ENCODE data around the gene MAG. TPM values are rescaled to one million over a fixed set of nuclear protein-coding genes. Genes with fewer than 3 reads are reported as not detected.

Gene MAG, protein sequence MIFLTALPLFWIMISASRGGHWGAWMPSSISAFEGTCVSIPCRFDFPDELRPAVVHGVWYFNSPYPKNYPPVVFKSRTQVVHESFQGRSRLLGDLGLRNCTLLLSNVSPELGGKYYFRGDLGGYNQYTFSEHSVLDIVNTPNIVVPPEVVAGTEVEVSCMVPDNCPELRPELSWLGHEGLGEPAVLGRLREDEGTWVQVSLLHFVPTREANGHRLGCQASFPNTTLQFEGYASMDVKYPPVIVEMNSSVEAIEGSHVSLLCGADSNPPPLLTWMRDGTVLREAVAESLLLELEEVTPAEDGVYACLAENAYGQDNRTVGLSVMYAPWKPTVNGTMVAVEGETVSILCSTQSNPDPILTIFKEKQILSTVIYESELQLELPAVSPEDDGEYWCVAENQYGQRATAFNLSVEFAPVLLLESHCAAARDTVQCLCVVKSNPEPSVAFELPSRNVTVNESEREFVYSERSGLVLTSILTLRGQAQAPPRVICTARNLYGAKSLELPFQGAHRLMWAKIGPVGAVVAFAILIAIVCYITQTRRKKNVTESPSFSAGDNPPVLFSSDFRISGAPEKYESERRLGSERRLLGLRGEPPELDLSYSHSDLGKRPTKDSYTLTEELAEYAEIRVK
- under 1 TPM in 1 of 3 donors, not detected in 2; 0.16 TPM for polyA plus RNA-seq

DNA sequence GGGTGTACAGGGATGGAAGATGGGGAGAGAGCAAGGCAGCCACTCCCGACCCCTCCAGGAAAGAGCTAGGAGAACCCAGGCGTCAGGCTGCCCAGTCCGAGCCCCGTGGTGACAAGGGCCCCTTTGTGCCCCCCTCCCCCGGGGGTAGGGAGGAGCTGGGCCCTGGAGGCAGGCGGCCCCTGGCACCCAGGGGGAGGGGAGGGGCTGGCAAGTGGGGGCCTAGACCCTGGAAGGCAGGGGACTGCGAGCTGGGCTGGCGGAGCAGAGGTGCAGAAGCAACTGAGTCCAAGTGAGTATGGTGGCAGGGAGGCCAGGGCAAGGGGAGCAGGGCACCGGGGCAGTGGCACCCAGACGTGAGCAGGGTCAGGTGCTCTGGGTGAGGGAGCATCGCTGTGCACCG, at the start of gene MAG:
Gene MAG, plus strand, starts transcription at position 246 of the 400 bp plus-strand sequence. CDS start 3,248 bp downstream, outside the sequence.
- 67 to 80% (median 75%) methylated on average over 10 to 12 of the region's 12 CpGs for WGBS, 3 donors
- no peak within 1 kb of the TSS for H3K27ac ChIP-seq (ENCODE audit: low read depth, low read length)

DNA sequence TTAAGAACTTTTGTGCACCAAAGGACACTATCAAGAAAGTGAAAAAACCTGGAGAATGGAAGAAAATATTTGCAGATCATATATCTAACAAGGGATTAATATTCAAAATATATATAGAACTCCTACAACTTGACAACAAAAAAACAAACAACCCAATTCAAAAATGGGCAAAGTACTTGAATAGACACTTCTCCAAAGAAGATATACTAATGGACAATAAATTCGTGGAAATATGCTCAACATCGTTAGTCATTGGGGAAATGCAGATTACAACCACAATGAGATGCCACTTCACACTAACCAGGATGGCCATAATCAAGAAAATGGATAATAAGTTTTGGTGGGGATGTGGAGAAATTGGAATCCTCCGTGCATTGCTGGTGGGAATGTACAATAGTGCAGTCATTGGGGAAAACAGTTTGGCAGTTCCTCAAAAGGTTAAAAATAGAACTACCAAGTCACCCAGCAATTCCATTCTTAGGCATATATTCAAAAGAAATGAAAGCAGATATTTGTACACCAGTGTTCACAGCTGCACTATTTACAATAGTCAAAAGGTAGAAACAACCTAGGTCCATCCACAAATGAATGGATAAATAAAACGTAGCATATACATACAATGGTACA, 45.4 kb upstream of the MAG start:
- 52 to 85% (median 65%) methylated on average over 4 of the region's 4 CpGs for WGBS, 3 donors
- H3K27ac ChIP-seq (ENCODE audit: low read depth, low read length) = no peak overlapping the region

DNA sequence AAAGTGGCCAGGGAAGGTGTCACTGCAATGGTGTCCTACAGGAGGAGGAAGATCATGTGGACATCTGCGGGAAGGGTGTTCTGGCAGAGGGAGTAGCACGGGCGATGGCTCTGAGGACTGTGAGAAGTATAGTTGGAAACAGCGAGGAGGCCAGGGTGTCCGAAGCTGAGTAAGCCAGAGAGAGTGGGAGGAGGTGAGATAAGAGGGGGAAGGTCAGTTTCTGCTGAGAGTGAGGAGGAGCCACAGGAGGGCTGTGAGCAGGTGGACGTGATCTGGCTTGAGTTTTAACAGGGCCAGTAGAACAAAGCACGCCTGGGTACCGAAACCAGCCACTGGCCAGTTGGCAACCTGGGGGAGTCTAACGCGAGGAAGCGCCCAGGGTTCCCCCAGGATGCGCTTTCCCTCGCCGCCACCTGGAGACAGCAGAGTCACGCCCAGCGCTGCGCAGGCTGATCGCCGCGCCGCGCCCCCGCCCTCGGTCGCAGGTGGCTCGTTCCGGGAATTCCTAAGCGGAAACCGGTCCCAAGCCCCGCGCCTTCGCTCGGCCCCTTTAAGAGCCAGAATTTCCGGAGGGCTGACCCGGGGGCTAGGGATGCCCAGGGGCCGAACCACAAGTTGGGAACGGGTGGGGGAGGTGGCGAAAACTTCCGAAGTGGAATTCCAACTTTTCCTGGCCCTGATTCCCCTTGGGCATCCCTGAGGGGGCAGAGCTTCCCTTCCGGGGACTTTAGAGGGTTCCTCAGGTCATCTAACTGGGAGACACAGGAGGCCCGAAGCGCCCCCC, 44.2 kb upstream of the MAG start:
- 0 to 4% (median 4%) methylated on average over 36 to 42 of the region's 42 CpGs for WGBS, 3 donors

DNA sequence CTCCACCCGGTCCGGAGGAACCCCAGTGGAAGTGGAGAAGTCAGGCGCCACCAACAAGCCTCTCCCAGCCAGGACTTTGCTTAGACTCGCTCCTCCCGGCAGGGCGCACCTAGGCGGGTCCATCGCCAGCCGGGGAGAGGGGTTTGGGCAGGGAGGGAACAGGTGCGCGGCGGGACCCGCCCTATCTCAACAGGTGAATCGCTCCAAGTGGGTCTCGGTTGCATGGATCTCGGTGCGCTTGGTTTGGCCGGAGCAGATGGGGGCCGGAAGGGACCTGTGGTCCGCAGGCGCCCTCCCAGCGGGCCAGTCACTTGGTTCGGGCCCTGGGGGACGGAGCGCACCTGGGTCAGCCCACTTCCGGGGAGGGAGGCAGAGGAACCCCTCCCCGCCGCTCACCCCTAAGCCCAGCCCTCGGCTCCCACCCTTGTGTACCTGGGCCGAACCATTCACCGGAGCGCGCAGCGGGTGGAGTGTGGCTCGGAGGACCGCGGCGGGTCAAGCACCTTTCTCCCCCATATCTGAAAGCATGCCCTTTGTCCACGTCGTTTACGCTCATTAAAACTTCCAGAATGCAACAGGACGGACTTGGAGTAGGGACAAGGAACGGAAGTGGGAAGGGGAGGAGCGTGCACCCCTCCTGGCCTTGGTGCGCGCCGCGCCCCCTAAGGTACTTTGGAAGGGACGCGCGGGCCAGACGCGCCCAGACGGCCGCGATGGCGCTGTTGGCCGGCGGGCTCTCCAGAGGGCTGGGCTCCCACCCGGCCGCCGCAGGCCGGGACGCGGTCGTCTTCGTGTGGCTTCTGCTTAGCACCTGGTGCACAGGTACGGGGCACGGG, 43.4 kb upstream of the MAG start, which contains the start of gene LSR:
Gene LSR, plus strand, starts transcription at position 693 of the 836 bp plus-strand sequence. Its CDS starts 21 bp downstream, at position 714.
- H3K27ac ChIP-seq (ENCODE audit: low read depth, low read length) = no peak within 1 kb of the TSS
- WGBS, 3 donors = 0% methylated on average over 68 to 69 of the region's 69 CpGs

More for the DNA sequence above, 44.2 kb upstream of the MAG start:
- no peak overlapping the region for H3K27ac ChIP-seq (ENCODE audit: low read depth, low read length)

DNA sequence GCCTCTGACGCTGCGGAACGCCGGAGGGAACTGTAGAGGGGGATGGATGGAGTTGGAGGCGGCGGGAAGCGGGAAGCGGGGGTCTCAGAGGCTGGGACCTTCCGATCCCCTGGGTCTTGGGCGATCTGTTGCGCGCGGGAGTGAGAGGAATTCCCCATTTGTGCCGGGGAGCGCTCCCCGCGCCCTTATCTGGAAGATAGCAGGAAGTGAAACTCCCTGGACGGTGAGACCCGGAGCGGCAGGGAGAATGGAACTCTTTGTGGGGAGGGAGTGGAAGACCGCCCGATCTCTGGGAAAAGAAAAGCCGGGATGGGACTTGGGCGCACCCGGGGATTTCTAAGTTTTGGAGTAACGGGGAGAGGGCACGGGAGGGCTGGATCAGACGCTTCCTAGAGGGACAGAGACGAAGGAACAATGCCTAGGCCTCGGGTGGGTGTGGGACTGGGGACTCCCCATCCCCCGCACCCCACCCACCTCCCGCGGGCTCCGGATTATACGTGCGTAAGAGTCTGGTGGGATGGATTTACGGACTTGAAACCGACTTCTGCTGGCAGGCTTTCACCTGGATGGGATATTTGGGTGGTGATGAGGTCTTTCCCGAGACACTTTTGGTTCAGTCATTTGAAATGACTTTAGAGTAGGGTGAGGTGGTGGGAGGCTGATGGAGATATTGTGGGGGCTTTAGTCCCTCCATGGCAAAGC, 42.7 kb upstream of the MAG start:
- no peak overlapping the region for H3K27ac ChIP-seq (ENCODE audit: low read depth, low read length)
- WGBS, 3 donors = 3 to 13% (median 10%) methylated on average over 39 of the region's 39 CpGs

DNA sequence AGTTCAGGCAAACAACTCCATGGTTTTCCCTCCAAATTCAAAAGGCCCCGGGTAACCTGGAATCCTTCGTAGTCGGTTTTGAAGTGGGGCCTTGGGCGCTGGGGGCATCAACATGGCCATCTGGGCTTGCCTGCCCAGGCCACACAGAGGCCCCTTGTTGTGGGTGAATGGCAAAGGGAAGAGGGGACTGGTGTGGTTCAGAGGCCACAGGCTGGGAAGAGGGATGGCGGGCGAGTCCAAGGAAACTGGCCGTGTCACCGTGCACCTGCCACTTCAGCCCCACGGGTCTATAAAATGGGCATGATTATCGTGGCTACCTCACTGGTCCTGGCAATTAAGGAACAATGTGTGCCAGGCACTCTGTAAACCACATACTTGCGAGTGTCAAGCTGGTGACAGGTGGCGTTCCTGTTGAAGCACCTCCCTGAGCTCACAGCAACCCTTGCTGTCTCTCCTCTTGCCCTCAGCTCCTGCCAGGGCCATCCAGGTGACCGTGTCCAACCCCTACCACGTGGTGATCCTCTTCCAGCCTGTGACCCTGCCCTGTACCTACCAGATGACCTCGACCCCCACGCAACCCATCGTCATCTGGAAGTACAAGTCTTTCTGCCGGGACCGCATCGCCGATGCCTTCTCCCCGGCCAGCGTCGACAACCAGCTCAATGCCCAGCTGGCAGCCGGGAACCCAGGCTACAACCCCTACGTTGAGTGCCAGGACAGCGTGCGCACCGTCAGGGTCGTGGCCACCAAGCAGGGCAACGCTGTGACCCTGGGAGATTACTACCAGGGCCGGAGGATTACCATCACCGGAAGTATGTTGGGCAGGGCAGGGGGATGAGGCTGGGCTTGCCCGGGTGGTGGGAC, 41.9 kb upstream of the MAG start:
- WGBS, 3 donors = 66 to 90% (median 86%) methylated on average over 34 of the region's 34 CpGs
- no peak overlapping the region for H3K27ac ChIP-seq (ENCODE audit: low read depth, low read length)

DNA sequence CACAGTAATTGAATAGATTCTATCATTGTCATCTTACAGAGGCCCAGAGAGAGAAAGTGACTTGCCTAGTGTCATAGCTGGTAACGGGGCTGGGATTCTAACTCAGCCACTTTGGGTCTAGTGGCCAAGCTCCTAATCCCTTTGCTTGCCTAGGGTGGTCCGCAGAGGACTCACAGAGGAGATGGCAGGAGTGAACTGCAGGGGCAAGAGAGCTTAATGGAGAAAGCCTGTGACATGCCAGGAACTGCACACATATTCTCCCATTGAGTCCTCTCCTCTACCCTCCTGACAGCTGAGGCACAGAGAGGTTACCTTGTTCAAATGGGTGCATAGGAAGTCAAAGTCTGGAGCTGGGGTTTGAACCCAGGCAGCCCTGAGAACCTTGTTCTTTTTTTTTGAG, 40.5 kb upstream of the MAG start:
- no peak overlapping the region for H3K27ac ChIP-seq (ENCODE audit: low read depth, low read length)
- WGBS, 3 donors = 83 to 98% (median 86%) methylated on average over 2 of the region's 2 CpGs

DNA sequence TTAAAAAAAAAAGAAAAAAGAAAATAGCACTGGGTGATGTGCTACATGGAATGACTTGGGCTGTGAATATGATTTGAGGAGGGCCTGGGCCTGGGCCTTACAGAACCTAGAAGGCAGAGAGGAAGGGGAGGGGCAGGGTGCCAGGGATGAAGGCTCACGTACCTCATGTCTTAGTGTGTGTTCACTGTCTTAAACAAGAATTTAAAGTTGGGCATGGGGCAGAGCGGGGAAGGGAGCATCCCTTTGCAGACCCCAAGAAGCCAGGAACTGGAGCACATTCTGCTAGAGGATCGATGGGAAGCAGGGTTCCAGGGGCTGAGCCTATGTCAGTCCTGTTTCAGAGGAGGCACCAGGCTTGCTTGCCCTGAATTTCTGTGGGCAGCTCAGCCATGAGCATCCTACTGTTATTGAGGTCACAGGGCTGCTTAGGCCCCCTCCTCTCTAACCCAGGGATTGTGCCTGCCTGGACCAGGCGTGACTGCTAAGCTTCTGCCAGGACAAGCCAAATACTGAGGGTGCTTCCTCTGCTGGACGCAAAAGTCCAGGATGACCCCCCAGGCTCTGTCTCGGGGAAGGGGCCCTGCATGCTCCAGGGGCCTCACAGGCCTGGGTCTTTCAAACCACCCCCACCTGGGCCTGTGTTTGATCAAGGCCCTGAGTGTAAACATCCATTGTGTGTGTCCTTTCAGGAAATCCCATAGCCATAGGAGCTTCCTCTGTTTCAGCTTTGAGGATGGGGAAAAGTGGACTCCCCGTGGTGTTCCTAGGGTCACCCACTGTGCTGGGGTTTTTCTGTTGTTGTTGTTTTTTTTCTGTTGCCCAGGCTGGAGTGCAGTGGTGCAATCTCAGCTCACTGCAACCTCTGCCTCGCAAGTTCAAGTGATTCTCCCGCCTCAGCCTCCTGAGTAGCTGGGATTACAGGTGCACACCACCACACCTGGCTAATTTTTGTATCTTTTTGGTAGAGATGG, 38.4 kb upstream of the MAG start:
- no peak overlapping the region for H3K27ac ChIP-seq (ENCODE audit: low read depth, low read length)

DNA sequence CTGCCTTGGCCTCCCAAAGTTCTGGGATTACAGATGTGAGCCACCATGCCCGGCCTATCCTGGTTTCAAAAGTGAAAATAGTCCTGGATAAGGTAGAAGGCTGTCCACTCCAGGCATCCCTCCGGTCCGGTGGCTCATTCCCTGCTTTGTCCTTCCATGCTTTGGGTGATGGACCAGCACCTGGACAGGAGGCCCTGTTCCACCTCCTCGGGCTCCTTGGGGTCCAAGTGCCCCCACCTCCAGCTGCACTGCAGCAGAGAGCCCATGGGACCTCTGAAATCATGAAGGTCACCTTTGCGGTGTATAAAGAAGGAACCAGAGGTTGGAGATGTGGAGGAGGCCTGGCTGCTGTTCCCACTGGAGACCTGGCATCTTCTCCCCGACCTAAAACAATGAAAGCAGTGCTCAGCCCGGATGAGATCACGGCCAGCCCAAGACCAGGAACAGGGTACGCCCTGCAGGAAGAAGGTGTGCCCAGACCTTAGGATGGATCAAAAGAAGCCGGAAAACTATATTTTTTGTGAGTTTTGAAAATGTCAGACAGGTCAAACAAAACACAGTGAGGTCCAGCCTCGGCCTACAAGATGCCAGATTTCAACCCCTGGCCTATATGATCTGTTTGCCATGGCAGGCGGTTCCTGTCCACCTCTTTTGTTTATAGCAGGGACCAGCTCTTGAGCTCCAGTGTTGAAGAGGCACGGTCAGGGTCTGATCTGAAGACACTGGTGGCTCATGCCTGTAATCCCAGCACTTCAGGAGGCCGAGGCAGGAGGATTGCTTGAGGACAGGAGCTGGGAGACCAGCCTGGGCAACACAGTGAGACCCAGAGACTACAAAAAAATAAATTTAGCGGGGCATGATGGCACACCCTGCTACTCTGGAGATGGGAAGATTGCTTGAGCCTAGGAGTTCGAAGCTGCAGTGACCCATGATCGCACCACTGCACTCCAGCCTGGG, 37.3 kb upstream of the MAG start:
- 81 to 90% (median 85%) methylated on average over 17 of the region's 17 CpGs for WGBS, 3 donors
- no peak overlapping the region for H3K27ac ChIP-seq (ENCODE audit: low read depth, low read length)

More for the DNA sequence above, 38.4 kb upstream of the MAG start:
- 76 to 77% (median 76%) methylated on average over 9 of the region's 9 CpGs for WGBS, 3 donors

DNA sequence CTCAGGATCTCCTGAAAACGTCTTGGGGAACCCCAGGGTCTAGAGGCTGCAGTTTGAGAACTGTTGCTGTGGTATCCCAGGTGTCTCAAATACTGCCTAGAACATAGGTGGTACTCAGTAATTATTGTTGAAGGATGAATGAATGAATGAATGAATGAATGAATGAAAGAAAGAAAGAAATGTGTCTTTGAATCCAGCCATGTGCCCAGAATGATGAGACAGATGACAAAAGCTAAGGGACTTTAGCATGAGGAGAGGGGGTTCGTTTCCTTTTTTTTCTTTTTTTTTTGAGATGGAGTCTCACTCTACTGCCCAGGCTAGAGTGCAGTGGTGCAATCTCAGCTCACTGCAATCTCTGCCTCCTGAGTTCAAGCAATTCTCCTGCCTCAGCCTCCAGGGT, 35.4 kb upstream of the MAG start:
- WGBS, 3 donors = 45 to 67% (median 63%) methylated on average over 2 of the region's 2 CpGs
- H3K27ac ChIP-seq (ENCODE audit: low read depth, low read length) = no peak overlapping the region

DNA sequence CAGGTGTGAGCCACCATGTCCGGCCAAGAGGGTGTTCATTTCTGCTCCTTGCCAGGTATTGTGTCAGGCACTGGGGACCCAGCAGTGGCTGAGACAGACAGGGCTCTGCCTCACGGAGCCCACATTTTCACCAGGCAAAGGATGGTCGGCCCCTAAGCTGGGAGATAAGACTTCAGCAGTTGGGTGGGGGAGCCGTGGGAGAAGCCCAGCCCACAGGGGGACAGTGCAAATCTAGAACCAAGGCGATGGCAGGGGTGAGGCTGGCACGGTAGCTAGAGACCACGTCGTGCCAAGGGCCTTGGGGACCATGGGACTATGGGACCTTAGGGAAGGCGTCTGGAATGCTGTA, 34.9 kb upstream of the MAG start:
- H3K27ac ChIP-seq (ENCODE audit: low read depth, low read length) = no peak overlapping the region
- WGBS, 3 donors = 78 to 83% (median 79%) methylated on average over 9 of the region's 9 CpGs

DNA sequence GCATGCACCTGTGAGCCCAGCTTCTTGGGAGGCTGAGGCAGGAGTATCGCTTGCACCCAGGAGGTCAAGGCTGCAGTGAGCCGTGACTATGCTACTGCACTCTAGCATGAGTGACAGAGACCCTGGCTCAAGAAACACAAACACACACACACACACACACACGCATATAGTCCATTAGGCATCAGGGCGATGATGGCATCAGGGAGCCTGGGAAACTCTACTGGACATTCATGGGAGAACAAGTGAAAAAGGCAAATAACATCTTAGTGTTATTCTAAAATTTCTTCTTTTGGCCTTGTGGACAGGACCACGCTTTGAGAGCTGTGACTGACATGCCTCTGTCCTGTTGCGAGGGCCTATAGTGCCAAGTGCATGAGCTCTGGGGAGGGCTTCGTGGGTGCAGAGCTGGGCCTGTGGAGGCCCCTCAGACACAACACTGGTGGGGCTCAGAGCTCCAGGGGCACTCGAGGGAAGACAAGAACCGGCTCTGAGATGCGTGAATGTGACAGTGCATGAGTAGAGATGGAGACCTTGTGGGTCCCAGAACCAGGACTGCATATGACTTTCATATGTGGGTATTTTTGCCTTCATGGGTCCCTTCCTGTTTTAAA, 31.2 kb upstream of the MAG start:
- no peak overlapping the region for H3K27ac ChIP-seq (ENCODE audit: low read depth, low read length)
- WGBS, 3 donors = 77 to 88% (median 88%) methylated on average over 10 of the region's 10 CpGs

DNA sequence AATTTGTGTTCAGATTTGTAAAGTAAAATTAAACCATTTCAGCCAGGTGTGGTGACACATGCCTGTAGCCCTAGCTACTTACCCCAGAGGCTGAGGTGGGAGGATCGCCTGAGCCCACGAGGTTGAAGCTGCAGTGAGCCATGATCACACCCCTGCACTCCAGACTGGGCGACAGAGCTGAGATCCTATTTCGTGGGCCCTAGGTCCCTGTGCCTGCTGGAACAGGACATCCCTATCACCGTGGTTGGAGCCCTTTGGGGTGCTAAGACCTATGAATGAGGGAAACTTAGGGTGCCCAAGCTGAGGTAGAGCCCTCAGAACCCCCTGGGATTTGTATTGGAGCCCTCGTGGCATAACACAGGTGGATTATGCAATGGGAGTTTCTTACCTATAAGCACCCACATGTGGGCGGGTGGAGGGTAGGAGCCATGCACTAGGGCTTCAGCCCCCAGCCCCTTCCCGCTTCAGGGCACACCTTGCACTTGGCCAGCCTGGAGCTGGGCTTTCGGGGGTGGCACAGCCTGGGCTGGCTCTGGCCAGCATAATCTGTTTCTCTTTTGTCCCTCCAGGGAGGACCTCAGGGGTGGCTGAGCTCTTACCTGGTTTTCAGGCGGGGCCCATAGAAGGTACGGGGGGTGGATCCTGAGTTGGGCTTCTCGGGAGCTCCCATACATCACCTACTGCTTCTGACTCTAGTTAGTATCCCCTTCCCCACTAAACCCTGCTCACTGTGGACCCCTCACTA, 30.4 kb upstream of the MAG start:
- H3K27ac ChIP-seq (ENCODE audit: low read depth, low read length) = no peak overlapping the region
- 74 to 87% (median 75%) methylated on average over 12 of the region's 12 CpGs for WGBS, 3 donors
